Coronary artery (tissue), 2 donors: ENCODE results near the gene RABGAP1.

Experiments
- DNase-seq: peaks from one replicate; pipeline ENCODE4 v3.0.0-alpha.2; 2017; ENCODE audit warnings: low spot score
- H3K27ac ChIP-seq, 2 donors: fragments of 200-600 bp; sonication (generic); one replicate each; pipeline ENCODE4 v1.5.1; 2016 to 2019
- H3K4me3 ChIP-seq: fragments of 200-600 bp; sonication (generic); 2 replicates; pipeline ENCODE4 v1.5.1; 2016; ENCODE audit warnings: mild to moderate bottlenecking, moderate library complexity
- TF ChIP-seq, protein P1 (sequence below): fragments of 200-600 bp; sonication (generic); IDR thresholded peaks from one replicate; pipeline ENCODE4 v1.5.1; 2019; ENCODE audit warnings: antibody characterized with exemption

Gene RABGAP1

DNA sequence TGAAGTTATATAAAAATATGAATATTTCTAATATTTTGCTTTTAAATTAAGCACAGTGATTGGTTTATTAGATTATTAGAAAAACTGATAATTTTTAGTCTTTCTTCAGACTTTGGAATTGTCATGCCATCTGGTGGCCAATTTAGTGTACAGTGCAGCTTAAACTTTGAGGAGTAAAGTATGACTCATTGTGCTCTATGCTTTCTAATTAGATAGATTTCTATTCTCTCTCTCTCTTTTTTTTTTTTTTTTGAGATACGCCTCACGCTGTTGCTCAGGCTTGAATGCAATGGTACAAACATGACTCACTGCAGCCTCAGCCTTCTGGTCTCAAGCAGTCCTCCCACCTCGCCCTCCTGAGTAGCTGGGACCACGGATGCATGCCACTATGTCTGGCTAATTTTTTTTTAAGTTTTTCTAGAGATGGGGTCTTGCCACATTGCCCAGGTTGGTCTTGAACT, 50.6 kb downstream of the RABGAP1 start:
- no peak overlapping the region for H3K4me3 ChIP-seq
- DNase-seq = no peak
- TF ChIP-seq, protein P1, sequence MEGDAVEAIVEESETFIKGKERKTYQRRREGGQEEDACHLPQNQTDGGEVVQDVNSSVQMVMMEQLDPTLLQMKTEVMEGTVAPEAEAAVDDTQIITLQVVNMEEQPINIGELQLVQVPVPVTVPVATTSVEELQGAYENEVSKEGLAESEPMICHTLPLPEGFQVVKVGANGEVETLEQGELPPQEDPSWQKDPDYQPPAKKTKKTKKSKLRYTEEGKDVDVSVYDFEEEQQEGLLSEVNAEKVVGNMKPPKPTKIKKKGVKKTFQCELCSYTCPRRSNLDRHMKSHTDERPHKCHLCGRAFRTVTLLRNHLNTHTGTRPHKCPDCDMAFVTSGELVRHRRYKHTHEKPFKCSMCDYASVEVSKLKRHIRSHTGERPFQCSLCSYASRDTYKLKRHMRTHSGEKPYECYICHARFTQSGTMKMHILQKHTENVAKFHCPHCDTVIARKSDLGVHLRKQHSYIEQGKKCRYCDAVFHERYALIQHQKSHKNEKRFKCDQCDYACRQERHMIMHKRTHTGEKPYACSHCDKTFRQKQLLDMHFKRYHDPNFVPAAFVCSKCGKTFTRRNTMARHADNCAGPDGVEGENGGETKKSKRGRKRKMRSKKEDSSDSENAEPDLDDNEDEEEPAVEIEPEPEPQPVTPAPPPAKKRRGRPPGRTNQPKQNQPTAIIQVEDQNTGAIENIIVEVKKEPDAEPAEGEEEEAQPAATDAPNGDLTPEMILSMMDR = peak; percentile 65
- peak overlapping the region in 1 of 2 donors; percentile 42 for H3K27ac ChIP-seq

DNA sequence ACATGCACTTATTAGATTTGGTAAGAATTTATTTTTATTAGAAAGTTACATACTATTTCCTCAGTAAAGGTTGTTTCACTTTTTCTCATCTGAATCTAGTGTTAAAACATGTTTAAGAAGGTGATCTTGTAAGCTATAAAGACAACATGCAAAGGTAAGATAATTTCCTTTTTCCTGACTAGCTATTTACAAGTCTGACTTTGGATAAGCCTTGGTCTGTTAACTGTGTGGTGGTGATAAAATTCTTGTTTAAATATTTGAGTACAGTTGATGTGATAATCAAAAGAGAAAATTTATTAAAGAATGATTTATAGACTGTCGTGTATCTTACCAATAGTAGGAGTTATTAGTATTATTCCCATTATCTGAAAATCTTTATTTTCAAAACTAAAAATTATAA, 55.8 kb downstream of the RABGAP1 start:
- no peak overlapping the region for H3K27ac ChIP-seq
- H3K4me3 ChIP-seq = no peak overlapping the region
- TF ChIP-seq, protein P1 = no peak
- no peak for DNase-seq

DNA sequence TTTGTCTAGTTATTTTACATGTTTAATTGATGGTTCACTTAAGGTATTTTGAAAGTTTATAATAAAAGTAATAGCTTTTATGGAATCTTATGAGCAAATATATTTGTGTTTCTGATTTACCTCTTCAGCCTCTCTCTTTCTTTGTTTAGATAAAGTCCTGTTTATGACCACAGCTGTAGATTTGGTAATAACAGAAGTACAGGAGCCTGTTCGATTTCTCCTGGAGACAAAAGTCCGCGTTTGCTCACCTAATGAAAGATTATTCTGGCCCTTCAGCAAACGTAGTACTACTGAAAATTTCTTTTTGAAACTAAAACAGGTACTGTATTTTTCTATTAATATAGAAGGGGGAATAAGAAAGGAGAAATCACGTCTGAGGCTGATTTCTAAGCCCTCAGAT, 57.6 kb downstream of the RABGAP1 start:
- no peak for DNase-seq
- TF ChIP-seq, protein P1 = no peak
- Histone ChIP-seq H3K4me3 (no peak overlapping the region), H3K27ac (peak overlapping the region; percentile 36 to 42)

DNA sequence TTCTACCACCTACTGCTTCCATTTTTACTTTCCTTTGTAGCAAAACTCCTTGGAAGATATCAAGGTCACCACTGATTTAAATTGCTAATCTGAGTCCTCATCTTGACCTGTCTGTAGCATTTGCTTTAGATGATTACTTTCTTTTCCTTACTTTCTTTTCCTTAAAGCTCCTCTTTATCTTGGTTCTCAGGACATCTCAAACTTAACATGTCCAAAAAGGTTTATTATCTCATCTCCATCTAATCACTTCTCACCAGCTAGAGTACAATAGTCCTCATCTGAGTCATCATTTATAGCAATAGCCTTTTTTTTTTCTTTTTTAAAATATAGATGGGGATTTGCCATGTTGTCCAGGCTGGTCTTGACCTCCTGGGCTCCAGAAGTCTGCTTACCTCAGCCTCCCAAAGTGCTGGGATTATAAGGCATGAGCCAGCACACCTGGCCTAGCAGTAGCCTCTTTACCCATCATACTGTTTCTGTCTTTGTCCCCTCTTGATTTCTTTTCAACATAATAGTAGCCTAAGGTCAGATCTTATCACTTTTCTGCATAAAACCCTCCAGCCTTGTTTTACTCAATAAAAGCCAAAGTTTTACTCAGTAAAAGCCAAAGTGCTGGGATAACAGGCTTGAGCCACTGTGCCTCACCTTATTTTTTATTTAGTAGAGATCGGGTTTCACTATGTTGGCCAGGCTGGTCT, 59.7 kb downstream of the RABGAP1 start:
- TF ChIP-seq, protein P1 = no peak
- Histone ChIP-seq H3K4me3 (no peak overlapping the region), H3K27ac (no peak overlapping the region)
- no peak for DNase-seq

DNA sequence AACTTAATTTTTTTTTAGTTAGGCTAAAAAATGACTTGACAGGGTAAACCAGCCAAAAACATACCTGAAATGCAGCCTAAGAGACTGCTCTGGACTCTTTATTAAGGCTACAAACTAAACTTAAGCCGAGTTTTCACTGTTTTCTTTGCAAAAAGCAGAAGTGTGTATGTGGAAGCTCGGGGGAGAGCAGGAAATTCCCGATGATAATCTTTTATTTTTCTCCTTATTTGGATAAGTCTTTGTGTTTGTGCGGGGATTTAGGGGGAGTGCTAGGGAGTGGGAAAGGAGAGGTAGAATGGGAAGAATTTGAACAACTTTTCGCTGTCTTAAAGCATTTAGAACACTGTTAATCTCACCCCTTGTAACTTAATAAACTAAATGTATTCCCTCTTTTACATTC, 61.9 kb downstream of the RABGAP1 start:
- Histone ChIP-seq H3K27ac (peak overlapping the region; percentile 44 to 82), H3K4me3 (peak overlapping the region; percentile 37)
- DNase-seq = no peak
- TF ChIP-seq, protein P1 = no peak

DNA sequence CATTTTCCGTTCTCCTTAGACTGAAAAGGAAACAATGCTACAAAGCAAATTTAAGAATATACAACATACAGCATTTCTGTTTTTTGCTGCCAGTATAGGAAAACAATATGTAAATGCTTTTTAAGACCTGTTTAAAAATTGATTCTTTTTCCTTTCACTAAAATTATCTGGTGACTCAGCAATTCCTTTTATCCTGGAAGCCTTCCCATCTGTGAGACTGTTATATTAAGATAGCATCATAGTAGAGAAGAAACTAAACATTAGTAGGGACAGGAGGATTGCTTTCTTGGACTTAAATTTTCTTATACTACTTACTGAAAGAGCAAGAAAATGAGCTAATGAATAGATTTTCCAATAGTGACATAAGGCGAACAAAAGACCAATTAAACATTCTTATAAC, 62.6 kb downstream of the RABGAP1 start:
- DNase-seq = no peak
- Histone ChIP-seq H3K27ac (peak overlapping the region; percentile 19 to 82), H3K4me3 (peak overlapping the region; percentile 37)
- TF ChIP-seq, protein P1 = no peak

DNA sequence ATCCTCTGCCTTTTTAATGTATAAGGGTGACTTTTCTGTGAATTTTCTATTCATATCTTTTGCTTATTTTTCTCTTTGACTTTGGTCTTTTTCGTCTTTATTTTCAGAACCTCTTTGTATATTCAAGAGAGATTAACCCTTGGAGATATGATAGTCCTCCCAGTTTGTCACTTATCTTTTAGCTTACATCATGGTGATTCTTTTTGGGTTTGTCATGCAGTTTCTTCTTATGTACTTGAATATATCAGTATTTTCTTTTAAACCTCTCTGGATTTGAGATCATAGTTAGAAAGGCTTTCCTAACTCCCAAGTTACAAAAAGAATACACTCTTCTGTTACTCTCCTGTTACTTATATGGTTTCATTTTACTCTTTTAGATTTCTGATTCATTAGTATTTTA, 65.1 kb downstream of the RABGAP1 start:
- no peak overlapping the region for H3K4me3 ChIP-seq
- no peak overlapping the region for H3K27ac ChIP-seq
- TF ChIP-seq, protein P1 = no peak
- DNase-seq = no peak
